Measurements from ENCODE around the gene SNTB2. TPM values are rescaled to one million over a fixed set of nuclear protein-coding genes. Genes with fewer than 3 reads are reported as not detected.

The SNTB2 gene
- polyA plus RNA-seq, 6 donors from 2014 or later, result 2.4 to 7.1 (median 4.2) TPM

DNA sequence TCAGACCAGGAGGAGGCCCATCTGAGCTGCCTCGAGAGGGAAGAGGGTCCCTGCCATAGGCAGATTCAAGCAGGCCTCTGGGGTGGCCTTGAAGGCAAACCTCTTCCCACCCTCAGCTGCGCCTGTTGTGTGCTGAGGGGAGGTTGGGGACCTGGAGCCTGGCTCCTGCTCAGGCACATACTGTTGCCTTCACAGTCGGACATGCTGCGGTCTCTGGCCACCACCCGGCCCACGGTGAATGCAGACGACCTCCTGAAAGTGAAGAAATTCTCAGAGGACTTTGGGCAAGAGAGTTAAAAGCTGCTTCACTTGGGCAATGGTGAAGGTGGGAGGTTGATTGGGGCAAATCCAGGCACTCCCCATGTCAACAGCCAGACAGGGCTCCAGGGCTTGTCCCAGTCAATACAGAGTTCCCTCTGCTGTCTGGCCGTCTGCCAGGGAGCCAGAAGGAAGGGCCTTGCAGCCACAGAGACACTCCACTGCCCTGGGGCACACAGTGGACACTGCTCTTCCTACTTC, 137.1 kb downstream of the SNTB2 start:
- Mint-ChIP-seq H3K36me3 (peaks cover 0 to 8% of the 10 kb centered on the region in 2 donors), H3K27me3 (no peaks in the 10 kb centered on the region), H3K9me3 (no peaks in the 10 kb centered on the region), H3K27ac (peak overlapping the region in 3 of 6 donors; percentile 42 to 88 (median 54)), H3K4me3 (no peak overlapping the region), H3K4me1 (peaks cover 26 to 34% (median 31%) of the 10 kb centered on the region in 3 donors)
- ATAC-seq (ENCODE audit: low read depth in 2 of 2), result no peak
- no peak for DNase-seq

DNA sequence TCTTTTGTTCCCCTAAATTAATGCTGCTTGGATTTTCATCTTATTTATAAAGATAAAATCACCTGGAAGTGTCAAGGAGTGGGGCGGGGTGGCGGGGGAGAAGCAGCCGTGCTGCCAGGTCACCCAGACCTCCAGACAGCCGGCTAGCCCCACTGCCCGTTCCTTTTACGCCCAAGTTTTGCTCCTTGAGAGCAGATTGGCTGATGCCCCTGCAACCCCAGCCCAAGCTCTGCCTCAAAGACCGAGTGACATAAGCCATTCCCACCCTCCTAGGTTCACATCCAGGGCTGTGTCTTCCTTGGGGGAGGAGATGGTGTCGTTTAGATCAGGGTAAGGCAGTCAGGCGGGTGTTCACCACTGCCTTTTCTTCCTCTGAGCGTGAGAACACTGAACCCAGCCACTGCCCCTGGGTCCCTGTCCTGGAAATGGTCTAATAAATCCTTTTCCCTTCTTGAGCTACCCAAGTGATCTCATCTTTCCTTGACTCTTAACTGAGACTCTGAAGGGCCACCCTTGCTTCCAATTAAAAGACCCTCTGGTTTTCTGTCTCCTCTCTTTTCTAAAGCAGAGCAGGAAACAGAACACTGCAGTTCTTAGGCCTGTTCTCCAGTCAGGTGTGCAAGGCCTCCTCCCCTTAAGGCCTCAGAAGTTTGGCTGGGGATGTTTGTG, 137.8 kb downstream of the SNTB2 start:
- H3K4me3 Mint-ChIP-seq, result no peak overlapping the region
- H3K9me3 Mint-ChIP-seq, result no peaks in the 10 kb centered on the region
- no peak for ATAC-seq (ENCODE audit: low read depth in 2 of 2)
- H3K36me3 Mint-ChIP-seq, result peaks cover 0 to 2% of the 10 kb centered on the region in 2 donors
- H3K27ac Mint-ChIP-seq, result peak overlapping the region in 3 of 6 donors; percentile 42 to 88 (median 54)
- no peaks in the 10 kb centered on the region for H3K27me3 Mint-ChIP-seq
- H3K4me1 Mint-ChIP-seq, result peaks cover 22 to 40% (median 37%) of the 10 kb centered on the region in 3 donors
- no peak for DNase-seq

DNA sequence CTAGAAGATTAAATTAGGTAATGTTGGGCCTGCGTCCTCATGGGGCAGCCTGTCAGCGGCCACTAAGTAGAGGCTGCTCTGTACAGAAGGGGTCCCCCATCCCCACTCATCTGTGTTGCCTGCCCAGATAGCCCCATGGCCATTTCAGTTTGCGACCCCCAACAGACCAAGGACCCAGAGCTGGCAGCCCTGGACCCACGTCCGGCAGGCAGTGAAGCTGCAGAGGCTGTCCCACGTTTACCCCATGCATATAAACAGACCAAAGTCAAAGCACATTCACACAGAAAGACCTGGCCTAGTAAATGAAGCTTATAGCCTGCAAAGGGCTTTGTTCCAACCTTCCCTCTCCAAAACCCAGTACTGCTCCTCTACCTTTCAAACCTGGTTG, 138.8 kb downstream of the SNTB2 start:
- H3K4me3 Mint-ChIP-seq, result no peak overlapping the region
- DNase-seq, result no peak
- H3K4me1 Mint-ChIP-seq, result peaks cover 23 to 40% (median 39%) of the 10 kb centered on the region in 3 donors
- peak overlapping the region in 2 of 6 donors; percentile 16 to 51 for H3K27ac Mint-ChIP-seq
- H3K27me3 Mint-ChIP-seq, result no peaks in the 10 kb centered on the region
- ATAC-seq (ENCODE audit: low read depth in 2 of 2), result no peak
- H3K36me3 Mint-ChIP-seq, result no peaks in the 10 kb centered on the region
- H3K9me3 Mint-ChIP-seq, result no peaks in the 10 kb centered on the region

DNA sequence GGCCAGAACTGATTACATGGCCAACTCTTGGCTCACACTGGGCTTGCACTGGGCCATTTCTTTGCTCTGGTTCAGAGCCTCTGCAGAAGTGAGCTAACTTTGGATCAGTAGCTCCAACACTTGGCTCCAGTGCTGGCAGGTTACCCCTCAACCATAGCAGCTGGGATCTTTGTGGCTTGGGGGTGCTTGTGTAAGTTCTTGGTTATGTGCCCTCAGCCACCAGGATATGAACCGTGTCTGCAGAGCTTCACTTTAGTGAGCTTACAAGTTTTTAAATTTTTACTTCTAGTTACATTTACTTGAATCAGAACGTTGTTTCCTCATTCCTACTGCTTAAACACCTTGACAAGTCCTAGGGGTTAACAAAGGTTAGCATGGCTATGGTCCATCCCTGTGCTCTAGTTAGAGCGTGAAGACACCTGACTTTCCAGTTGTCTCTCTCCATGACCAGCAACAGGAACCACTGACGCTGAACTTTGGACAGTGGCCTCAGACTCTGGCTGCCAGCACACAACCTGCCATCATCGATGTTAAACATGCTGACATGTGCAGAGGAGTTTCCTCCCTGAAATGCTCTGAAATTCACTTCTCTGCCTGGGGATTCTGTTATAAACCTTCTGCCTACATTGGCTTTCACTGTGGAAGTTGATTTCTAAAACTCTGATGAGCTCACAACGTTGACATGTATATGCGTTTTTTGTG, 139.4 kb downstream of the SNTB2 start:
- DNase-seq (no peak), ATAC-seq (ENCODE audit: low read depth in 2 of 2) (no peak)
- peak overlapping the region in 1 of 8 donors; percentile 62 for H3K4me3 Mint-ChIP-seq
- no peaks in the 10 kb centered on the region for H3K36me3 Mint-ChIP-seq
- H3K27ac Mint-ChIP-seq, result no peak overlapping the region
- H3K9me3 Mint-ChIP-seq, result no peaks in the 10 kb centered on the region
- H3K4me1 Mint-ChIP-seq, result peaks cover 25 to 39% (median 38%) of the 10 kb centered on the region in 3 donors
- H3K27me3 Mint-ChIP-seq, result no peaks in the 10 kb centered on the region

DNA sequence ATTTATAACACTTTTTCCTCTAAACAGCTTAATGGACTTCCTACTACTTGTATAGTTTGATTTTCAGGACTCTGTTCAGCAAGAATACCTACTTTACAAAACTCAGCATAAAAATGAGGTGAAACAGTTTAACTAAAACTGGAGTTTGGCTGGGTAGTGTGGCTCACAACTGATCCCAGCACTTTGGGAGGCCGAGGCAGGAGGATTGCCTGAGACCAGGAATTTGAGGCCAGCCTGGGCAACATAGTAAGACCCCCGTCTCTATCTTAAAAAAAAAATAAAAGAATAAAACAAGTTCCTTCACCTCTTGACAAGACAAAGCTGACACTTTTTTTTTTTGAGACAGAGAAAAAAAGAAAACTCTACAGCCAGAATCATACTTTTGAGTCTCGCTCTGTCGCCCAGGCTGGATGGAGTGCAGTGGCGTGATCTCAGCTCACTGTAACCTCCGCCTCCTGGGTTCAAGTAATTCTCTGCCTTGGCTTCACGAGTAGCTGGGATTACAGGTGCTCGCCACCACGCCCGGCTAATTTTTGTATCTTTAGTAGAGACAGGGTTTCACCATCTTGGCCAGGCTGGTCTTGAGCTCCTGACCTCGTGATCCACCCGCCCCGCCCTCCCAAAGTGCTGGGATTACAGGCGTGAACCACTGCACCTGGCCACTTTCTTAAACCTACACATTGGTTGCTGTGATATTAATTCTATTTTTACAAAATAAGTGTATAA, 140.8 kb downstream of the SNTB2 start:
- Mint-ChIP-seq H3K4me3 (peak overlapping the region in 2 of 8 donors; percentile 74 to 90), H3K36me3 (no peaks in the 10 kb centered on the region)
- no peak for DNase-seq

DNA sequence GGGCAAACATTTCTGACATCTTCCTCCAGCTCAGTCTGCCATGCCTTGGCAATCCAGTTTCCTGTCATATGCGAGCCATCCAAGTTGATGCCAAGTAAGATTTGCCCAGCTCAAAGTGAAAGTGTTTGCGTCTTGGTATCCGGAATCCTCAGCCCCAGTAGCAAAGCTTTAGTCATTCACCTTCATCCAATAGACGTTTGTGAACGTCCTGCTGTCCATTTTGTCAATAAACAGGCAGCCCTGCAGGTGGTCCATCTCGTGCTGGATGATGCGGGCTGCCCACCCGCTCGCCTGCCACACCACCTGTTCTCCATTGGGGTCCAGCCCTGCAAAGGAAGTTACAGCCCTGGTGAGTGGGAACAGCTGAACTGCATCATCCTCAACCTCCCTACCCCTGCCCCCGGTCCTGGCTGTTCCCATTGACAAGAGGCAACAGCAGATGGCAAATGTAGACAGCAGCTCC, 141.9 kb downstream of the SNTB2 start:
- peak overlapping the region; percentile 66 to 92 (median 80) for H3K4me3 Mint-ChIP-seq
- H3K9me3 Mint-ChIP-seq, result no peaks in the 10 kb centered on the region
- DNase-seq, result no peak
- no peak for ATAC-seq (ENCODE audit: low read depth in 2 of 2)
- H3K27me3 Mint-ChIP-seq, result no peaks in the 10 kb centered on the region
- no peaks in the 10 kb centered on the region for H3K36me3 Mint-ChIP-seq
- peaks cover 22 to 37% (median 29%) of the 10 kb centered on the region in 3 donors for H3K4me1 Mint-ChIP-seq
- H3K27ac Mint-ChIP-seq, result peak overlapping the region in 2 of 6 donors; percentile 39 to 53

More for the DNA sequence above, 140.8 kb downstream of the SNTB2 start:
- H3K27me3 Mint-ChIP-seq, result no peaks in the 10 kb centered on the region
- ATAC-seq (ENCODE audit: low read depth in 2 of 2), result no peak
- H3K9me3 Mint-ChIP-seq, result no peaks in the 10 kb centered on the region
- H3K27ac Mint-ChIP-seq, result peak overlapping the region in 1 of 6 donors; percentile 26
- peaks cover 20 to 36% (median 29%) of the 10 kb centered on the region in 3 donors for H3K4me1 Mint-ChIP-seq

DNA sequence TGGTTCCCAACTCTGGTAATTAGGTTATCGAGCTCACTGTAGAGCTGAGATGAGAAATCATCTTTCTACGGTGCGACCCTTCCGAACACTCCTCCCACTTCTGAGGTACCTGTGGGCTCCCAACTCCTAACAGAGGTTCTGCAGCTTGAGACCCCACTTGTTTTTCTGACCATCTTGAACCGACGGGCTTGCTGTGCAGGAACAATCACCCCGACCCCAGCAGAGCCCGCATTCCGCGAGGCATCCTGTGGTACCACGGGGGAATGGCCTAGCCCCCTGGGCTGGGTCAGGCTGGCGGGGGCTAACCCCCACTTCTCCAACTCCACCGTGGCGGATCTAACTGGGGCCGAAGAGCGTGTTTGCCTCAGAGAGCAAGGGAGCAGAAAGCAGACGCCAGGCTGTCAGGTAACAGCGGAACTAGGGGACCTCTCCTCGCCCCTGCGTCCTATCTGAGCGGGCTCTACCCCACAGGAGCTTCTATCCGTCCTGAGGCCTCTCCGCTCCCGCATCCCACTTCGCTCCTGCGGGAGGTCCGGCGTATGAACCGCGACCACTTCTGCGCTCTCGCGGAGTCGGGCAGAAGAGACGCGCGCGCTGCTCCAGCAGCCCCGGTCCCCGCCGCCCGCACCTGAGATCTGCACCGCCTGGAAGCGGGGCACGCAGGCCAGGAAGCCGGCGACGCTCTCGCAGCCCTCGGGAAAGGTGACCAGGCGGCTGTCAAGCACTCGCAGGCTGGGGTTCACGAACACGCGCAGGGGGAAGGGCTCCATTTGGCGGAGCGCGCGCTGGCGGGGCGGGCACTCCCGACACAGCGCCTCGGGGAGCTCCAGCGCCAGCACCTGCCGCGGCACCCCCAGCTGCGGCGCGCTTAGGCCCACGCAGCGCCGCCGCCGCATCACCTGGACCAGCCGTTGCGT, 142.7 kb downstream of the SNTB2 start:
- H3K4me1 Mint-ChIP-seq, result peaks cover 22 to 37% (median 26%) of the 10 kb centered on the region in 3 donors
- no peaks in the 10 kb centered on the region for H3K9me3 Mint-ChIP-seq
- peak overlapping the region; percentile 66 to 92 (median 80) for H3K4me3 Mint-ChIP-seq
- no peaks in the 10 kb centered on the region for H3K27me3 Mint-ChIP-seq
- ATAC-seq (ENCODE audit: low read depth in 2 of 2), result peak; percentile 51 to 56
- H3K27ac Mint-ChIP-seq, result peak overlapping the region in 3 of 6 donors; percentile 6 to 75 (median 39)
- DNase-seq, result no peak
- H3K36me3 Mint-ChIP-seq, result no peaks in the 10 kb centered on the region

DNA sequence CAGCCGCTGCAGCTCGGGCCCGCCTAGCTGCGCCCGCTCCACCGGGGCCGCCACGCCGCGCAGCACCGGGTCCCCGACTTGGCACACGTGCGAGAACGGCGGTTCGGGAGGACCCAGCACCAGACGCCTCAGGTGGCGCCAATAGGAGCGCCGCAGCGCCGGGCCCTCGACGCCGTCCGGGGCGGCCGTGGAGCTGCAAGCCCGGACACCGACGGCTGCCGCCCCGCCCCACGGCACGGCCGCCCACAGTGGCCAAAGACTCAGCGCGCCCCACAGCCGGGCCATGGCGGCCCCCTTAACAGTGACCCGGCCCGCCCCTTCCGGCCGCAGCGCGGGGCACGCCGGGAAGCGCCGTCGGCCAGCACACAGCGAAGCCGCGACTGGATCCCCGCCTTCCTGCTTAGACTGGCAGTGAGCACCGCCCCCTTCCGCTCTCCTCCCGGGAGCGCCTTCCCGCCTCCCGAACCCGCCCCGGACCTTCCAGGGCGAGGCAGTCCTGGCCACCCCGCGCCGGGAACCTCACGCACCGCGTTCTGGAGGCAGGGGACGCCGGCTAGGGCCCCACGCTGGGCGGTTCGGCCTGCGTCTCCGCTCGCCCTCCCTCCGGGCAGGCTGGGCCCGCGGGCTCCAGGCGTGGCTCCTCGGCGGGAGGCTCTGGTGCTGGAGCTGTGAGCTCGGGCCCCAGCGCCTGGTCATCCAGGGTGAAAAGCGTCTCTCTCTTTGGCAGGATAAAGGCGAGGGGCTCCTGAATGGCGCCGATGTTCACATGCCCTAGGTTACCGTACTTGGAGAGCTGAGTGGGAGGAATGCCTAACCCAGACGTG, 143.5 kb downstream of the SNTB2 start, which contains the start of gene PDF:
TSS of gene PDF (minus strand) at position 303 of the 824 bp plus-strand sequence. CDS start at position 285, 18 bp downstream.
- DNase-seq, result peak; percentile 79
- no peaks in the 10 kb centered on the region for H3K9me3 Mint-ChIP-seq
- H3K4me1 Mint-ChIP-seq, result peaks cover 19 to 39% (median 21%) of the 10 kb centered on the region in 3 donors
- H3K27me3 Mint-ChIP-seq, result no peaks in the 10 kb centered on the region
- peak; percentile 95 to 97 for ATAC-seq (ENCODE audit: low read depth in 2 of 2)
- H3K4me3 Mint-ChIP-seq, result peak within 1 kb of the TSS; percentile 74 to 92 (median 81)
- peaks cover 0 to under 1% of the 10 kb centered on the region in 2 donors for H3K36me3 Mint-ChIP-seq
- H3K27ac Mint-ChIP-seq, result peak within 1 kb of the TSS in 5 of 6 donors; percentile 26 to 82 (median 39)

DNA sequence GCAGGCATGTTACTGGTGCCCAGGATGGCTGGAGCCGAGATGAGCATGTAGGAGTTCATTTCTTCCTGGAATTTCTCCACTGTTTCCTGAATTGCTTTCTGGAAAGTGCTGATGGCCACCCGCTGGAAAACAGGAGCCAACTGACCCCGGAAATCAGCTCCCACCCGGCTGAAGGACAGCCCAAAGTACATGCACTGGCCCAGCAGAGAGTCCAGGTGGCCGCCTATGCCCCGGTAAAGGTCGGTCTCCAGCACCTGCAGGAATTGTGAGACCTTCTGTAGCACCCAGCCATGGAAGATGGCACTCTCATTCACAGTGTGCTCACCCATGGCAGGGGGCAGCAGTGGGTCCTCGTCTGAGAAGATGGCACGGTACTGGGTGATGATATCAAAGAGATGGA, 147.7 kb downstream of the SNTB2 start:
- H3K27ac Mint-ChIP-seq, result peak overlapping the region in 1 of 6 donors; percentile 59
- DNase-seq, result no peak
- peak overlapping the region in 2 of 8 donors; percentile 68 to 69 for H3K4me3 Mint-ChIP-seq
- peaks cover 22 to 41% (median 31%) of the 10 kb centered on the region in 3 donors for H3K4me1 Mint-ChIP-seq
- H3K36me3 Mint-ChIP-seq, result peaks cover 5 to 8% of the 10 kb centered on the region in 2 donors
- H3K9me3 Mint-ChIP-seq, result no peaks in the 10 kb centered on the region
- ATAC-seq (ENCODE audit: low read depth in 2 of 2), result no peak
- no peaks in the 10 kb centered on the region for H3K27me3 Mint-ChIP-seq

DNA sequence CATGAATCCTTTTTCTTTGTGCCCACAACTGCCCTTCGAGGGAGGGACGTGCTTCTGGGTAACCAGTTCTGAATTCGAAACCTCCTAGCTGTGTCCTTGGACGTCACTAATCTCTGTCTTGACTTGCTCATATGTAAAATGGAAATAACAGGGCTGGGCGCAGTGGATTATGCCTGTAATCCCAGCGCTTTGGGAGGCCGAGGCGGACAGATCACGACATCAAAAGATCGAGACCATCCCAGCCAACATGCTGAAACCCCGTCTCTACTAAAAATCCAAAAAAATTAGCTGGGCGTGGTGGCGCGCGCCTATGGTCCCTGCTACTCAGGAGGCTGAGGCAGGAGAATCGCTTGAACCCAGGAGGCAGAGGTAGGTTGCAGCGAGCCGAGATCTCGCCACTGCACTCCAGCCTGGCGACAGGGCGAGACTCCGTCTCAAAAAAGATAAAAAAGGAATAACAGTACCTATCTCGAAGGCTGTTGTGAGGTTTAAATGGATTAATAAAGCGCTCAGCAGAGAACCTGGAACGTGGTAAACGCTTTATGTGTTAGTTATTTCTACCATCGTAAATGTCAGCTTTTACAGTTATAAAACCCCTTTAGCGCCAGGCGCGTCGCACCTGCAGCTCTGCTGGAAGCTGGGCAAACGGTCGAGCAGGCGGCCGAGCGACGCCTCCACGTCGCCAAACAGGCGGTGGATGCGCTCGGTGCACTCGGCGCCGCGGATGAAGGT, 151.8 kb downstream of the SNTB2 start:
- H3K4me3 Mint-ChIP-seq, result peak overlapping the region; percentile 93 to 100 (median 100)
- DNase-seq, result no peak
- no peak for ATAC-seq (ENCODE audit: low read depth in 2 of 2)
- H3K27me3 Mint-ChIP-seq, result no peaks in the 10 kb centered on the region
- H3K4me1 Mint-ChIP-seq, result peaks cover 22 to 46% (median 44%) of the 10 kb centered on the region in 3 donors
- H3K9me3 Mint-ChIP-seq, result no peaks in the 10 kb centered on the region
- H3K27ac Mint-ChIP-seq, result peak overlapping the region; percentile 58 to 98 (median 94)
- peaks cover 8 to 10% of the 10 kb centered on the region in 2 donors for H3K36me3 Mint-ChIP-seq

All from naive B cell (primary cell).